GM19324 (cell line): ENCODE measurements around the gene DNMT1.

Experiments used
- ATAC-seq: cut with Tn5 transposase; IDR thresholded peaks from one replicate; pipeline ENCODE4 v1.9.1; 2021; ENCODE audit warnings: mild to moderate bottlenecking, moderate library complexity; ENCODE audit not compliant: unreplicated experiment, low FRiP score

The DNMT1 gene

GRCh38 chr19:10143681-10144080 lies 51.1 kb downstream of the DNMT1 start:
- no peak for ATAC-seq

DNA sequence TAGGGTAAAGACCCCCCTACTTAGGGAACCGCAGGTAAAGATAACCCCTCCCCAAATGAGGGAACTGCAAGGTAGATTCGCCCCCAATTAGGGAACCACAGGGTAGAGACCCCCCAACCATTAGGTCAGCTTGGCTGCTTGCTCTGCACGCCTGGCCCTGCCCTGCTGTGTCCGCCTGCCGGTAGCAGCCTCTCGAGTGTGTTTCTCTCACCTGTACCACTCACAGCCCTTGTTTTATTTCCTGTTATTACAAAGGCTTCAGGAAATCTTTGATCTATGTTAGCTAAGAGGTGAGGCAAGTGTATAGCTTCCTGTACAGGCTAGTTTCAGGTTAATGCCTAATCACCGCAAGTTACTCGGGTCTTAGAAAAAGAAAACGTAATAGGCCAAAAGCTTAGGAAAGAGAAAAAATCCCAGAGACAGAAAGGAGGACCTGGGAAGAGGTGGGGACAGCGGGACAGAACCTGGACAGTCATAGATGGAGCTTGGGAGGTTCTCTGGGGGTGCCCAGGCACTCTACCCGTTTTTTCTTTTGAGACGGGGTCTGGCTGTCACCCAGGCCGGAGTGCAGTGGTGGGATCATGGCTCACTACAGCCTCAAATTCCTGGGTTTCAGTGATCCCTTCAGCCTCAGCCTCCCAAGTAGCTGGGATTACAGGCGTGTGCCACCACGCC lies 51.9 kb downstream of the DNMT1 start:
- ATAC-seq = no peak

GRCh38 chr19:10141973-10142372 lies 52.8 kb downstream of the DNMT1 start:
- ATAC-seq = no peak

DNA sequence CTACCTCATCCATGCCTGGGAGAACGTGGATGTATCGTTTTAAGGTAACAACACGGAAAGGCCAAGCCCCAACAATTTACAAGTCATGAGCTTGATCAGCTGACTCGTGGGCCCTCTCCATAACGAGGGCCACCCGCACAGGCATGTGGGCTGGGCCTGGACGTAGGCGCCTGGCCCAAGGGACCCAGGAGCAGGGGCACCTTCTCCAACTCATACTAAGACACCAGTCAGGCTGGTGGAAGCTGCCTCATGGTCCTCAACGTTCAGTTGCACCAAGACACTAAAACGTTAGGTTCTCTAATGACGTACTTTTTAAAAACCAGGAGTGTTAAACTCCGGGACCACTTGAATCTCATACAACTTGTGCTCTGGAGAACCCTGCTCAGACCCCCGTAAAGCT lies 53.3 kb downstream of the DNMT1 start:
- ATAC-seq = no peak

DNA sequence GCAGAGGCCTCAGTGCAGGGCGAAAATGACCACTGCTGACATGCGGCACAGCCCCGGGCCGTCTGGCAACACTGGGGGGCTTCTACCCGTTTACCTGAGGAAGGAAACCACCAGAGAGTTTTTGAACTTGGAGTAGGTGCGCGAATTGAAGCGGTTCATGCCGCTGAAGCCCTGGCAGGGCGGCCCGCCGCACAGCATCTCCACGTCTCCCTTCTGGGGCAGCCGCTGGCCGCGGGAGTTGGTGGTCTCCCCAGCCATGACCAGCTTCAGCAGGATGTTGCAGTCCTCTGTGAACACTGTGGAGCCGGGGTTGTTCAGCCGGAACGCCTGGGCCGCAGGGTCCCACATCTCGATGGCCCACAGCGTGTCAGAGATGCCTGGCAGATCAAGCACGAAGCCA lies 54.8 kb downstream of the DNMT1 start:
- ATAC-seq = no peak

DNA sequence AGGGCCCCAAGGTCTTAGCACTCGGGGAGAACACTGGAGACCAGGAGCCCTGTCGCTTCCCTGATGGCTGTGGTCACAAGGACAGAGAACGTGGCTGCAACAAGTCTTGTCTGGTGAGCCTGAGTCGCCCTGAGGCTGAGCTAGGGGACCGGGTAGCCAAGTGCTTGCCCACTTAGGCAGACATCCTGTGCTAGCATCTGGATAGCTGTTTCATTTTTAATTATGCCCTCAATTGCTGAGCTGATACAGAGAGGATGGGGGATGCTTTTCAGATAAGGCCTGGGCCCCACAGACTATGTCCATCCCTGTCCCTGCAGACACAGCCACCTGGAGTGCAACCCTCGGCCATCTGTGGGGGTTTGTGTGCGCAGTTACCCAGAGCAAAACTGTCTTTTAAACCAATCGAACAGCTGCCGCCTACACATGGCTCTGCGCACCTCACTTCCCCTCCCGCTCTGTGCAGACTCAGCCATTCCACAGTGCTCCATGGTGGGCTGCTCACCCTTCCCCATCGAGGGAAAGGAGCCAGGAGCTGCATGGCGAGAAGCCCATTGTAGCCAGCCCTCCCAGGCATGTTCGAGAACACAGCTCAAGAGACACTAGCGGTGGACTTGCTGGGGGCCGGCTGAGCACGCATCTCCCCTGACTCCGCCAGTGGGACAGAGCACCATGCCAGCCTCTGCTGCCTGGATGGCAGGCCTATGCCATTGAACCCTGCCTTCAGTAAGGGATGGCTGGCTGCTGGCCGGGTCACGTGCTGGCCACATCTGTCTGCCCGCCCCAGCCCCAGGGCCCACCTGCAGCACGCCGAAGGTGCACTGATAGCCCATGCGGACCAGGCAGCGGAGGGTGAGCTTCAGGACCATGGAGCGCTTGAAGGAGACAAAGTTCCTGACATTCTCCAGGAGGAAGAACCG lies 55.6 kb downstream of the DNMT1 start:
- no peak for ATAC-seq

DNA sequence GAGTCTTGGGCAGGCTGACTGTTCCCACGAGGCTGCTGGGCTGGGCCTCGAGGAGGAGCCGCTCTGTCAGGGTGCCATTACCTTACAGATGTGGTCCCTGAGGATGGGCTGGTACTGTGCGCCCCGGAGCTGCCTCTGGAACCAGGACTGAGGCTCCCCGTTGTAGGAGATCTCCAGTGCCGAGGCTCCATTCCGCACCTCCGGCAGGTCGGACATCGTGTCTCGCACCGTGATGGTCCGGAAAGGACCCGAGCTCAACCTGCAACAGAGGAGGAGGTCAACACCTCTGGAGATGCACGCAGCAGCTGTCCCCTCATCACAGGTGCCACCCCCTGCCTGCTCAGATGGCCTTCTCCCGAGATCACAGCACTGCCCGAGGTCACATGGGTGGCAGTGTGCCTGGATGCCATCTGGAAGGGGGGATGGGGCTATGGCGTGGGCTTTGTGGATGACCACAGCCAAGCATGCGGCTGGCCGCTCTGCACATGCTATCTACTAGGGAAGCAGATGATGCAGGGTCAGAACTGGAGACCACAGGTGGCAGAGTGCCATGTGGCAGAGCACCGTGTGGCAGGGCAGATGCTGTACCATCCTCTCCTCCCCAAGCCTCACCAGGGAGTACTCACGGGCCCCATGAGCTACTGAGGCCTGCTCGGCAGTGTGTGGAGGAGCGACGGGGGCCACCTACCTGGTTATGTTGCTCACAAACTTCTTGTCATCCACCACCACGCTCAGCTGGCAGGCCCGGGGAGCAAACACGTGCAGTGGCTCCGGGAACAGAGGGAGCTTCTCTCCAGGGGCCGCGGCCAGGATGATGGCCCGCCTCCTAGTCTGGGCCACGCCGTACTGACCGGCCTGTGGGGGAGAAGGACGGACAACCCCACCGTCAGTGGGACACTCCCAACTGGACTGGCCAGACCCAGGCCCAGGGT lies 56.7 kb downstream of the DNMT1 start:
- no peak for ATAC-seq

DNA sequence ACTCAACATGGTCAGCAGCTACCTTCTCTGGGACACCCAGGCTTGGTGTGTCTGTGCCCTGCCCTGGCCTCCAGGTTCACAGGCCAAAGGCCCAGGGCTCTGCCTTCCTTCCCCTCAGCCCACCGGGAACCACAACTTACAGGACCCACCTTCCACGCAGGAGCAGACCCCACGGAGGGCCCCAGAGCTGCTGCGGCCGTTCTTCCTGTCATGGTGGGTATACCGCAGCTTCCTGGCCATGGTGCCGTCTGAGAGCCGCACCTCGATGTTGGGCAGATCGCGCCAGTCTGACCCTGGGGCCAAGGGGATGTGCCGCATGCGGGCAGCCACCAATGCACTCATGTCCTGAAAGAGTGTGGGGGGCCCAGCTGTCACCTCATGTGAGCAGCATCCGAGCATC lies 57.8 kb downstream of the DNMT1 start:
- ATAC-seq = no peak

GRCh38 chr19:10135551-10136334 lies 59.0 kb downstream of the DNMT1 start:
- ATAC-seq = no peak

DNA sequence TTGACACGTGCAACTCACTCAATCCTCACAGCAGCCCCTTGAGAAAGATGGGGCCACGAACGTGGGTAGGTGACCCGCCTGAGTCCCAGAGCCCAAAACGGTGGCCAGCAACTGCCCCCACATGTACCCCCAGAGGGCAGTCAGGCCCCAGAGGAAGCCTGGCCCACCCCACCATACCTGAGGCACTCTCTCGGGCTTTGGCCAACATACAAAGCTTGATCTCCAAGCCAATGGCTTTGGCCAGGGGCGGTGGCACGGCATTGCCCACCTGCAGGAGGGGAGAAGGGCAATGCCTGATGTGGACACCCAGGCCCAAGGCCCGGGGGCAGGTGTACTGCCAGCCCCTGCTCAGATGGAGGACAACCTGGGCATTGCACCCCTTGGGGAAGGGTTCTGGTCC lies 60.7 kb downstream of the DNMT1 start:
- no peak for ATAC-seq

DNA sequence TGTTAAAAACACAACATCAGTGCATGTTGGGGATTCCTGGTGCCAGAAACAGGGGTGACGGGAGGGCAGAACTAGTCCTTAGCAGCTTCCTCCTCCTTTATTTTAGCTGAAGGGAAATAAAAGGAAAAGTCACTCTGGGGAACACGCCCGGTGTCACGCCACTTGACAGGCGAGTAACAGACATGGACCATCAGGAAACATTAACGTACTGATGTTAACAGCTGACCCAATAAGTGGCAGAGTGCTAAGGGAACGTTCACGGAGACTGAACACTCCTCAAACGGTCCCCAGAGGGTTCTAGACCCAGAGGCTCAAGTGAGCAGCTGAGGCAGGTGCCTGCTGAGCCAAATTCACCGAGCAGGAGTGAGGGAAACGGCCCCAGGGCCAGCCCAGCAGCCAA lies 61.2 kb downstream of the DNMT1 start:
- no peak for ATAC-seq

DNA sequence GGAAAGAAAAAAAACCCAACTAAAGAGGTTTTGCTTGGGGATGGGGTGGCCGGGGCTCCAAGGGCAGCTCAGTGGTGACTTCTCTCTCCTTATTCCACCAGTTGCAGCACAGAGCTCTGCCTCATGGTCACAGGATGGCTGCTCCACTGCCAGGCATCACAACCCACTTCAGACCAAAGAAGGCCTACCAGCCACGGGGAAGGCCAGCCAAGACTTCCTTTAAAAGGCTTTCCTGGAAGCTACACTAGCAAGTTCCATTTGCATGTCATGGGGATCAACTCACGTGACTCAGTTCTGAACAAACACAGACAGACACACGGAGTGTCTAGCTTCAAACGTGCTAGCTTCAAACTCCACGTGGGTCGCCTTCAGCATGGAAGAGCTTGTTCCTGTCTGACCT lies 61.8 kb downstream of the DNMT1 start:
- no peak for ATAC-seq

DNA sequence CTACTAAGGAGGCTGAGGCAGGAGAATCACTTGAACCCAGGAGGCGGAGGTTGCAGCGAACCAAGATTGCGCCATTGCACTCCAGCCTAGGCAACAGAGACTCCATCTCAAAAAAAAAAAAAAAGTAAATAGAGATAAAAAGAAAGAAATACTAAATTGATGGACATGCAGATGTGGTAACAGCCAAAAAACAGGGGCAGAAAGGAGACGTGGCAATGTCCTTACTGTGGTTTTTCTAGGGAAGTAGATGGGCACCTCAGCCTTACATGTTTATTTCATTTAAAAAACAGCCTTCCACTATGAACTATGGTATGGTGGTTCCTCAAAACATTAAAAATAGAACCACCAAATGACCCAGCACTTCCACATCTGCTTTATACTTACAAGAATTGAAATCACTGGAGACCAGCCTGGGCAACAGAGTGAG lies 68.5 kb downstream of the DNMT1 start:
- ATAC-seq = no peak

GRCh38 chr19:10124429-10124828 lies 70.3 kb downstream of the DNMT1 start:
- ATAC-seq = no peak

DNA sequence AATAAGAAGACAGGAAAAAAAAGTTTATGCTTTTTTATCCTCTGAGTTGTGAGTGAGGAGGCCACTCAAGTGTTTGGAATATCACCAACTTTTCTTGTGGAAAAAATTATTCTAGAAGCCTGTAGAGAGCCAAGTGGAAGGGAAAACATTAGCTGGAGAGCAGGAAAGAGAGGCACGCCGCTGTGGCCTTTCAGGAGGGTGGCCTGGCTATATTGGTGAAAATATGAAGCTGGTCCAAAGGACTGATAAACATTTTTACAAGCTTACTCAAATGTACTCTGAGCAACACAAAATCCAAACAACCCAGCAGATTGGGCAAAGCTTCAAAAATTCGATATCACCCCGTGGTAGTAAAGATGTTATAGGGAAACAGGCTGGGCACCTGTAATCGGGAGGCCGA lies 72.7 kb downstream of the DNMT1 start:
- ATAC-seq = no peak

- no peak for ATAC-seq
Measured at GRCh38 chr19:10120538-10121189, 74.1 kb downstream of the DNMT1 start.

GRCh38 chr19:10118960-10119359 lies 75.8 kb downstream of the DNMT1 start:
- no peak for ATAC-seq

GRCh38 chr19:10116866-10117616 lies 77.7 kb downstream of the DNMT1 start:
- no peak for ATAC-seq
